ENCODE measurements around the gene MNX1.

GRCh38 chr7:157019718-157020451 lies 9.4 kb upstream of the MNX1 start:
- no peak for TF ChIP-seq CTCF (IDR thresholded peaks at IDR 0.05; ENCODE audit: borderline replicate concordance, extremely low read depth, low read length, poor library complexity, severe bottlenecking)
- no peak for TF ChIP-seq EZH2 (IDR thresholded peaks at IDR 0.05; ENCODE audit: borderline replicate concordance, low read depth, low read length, severe bottlenecking)

All from DND-41 (cell line).